Measurements from ENCODE around the gene ZNF669.
"Not testable (repeated sequence)": the region's sequence is repeated elsewhere in the genome, so short reads cannot be mapped to it uniquely, and the experiment has no call there.

GRCh38 chr1:247147120-247147519 lies 43.0 kb upstream of the ZNF669 start:
- TF ChIP-seq CTCF (IDR thresholded peaks at IDR 0.05; ENCODE audit: low read depth, low read length); POLR2A (IDR thresholded peaks at IDR 0.05; ENCODE audit: extremely low read depth, insufficient read length): not testable (repeated sequence)
